Lung (tissue), 12 donors: ENCODE measurements around the gene PHYHIPL. TPM values are rescaled to one million over a fixed set of nuclear protein-coding genes. Genes with fewer than 3 reads are reported as not detected.
A peak's percentile ranks its signal among the peaks of the same experiment; 100 is the strongest.

Experiments used
- ATAC-seq: fragments of 200-7000 bp; cut with Tn5 transposase; one replicate; pipeline ENCODE4 v1.9.1; 2020; ENCODE audit warnings: moderate number of reproducible peaks; ENCODE audit not compliant: insufficient read depth, low FRiP score
- DNase-seq, 3 donors: peaks; one replicate each; pipeline ENCODE4 v3.0.0-alpha.2; 2013 to 2017
- H3K27ac ChIP-seq, 2 donors: one replicate each; pipeline ENCODE4 v1.5.1; 2013; ENCODE audit warnings: mild to moderate bottlenecking in 2 of 2, moderate library complexity in 2 of 2, control low read depth in 1 of 2, inconsistent platforms in 1 of 2, low read depth in 1 of 2, low read length in 1 of 2
- H3K27me3 ChIP-seq, 3 donors: one replicate each; pipeline ENCODE4 v1.5.1; 2013; ENCODE audit warnings: low read length in 2 of 3; ENCODE audit not compliant: control insufficient read depth in 3 of 3, insufficient read depth in 3 of 3
- H3K36me3 ChIP-seq, 4 donors: one replicate each; pipeline ENCODE4 v1.5.1; 2013; ENCODE audit warnings: low read length in 4 of 4, mild to moderate bottlenecking in 1 of 4, moderate library complexity in 1 of 4; ENCODE audit not compliant: control insufficient read depth in 4 of 4, insufficient read depth in 4 of 4
- H3K4me1 ChIP-seq, 5 donors: one replicate each; pipeline ENCODE4 v1.5.1; 2013; ENCODE audit warnings: low read length in 5 of 5, mild to moderate bottlenecking in 2 of 5, moderate library complexity in 1 of 5; ENCODE audit not compliant: control insufficient read depth in 5 of 5, insufficient read depth in 5 of 5
- H3K4me3 ChIP-seq: one replicate; pipeline ENCODE4 v1.5.1; 2013; ENCODE audit warnings: mild to moderate bottlenecking, control low read depth, moderate library complexity
- H3K9ac ChIP-seq, 2 donors: one replicate each; pipeline ENCODE4 v1.5.1; 2013; ENCODE audit warnings: low read length in 2 of 2, control low read depth in 1 of 2; ENCODE audit not compliant: insufficient read depth in 1 of 2
- H3K9me3 ChIP-seq, 4 donors: one replicate each; pipeline ENCODE4 v1.5.1; 2013; ENCODE audit warnings: low read length in 3 of 4, mild to moderate bottlenecking in 1 of 4, moderate library complexity in 1 of 4; ENCODE audit not compliant: control insufficient read depth in 4 of 4, insufficient read depth in 3 of 4
- WGBS, 2 donors: extraction: QIAGEN DNeasy Blood & Tissue Kit; methylation state at CpG; one replicate each; pipeline ENCODE4 v1.1.7; 2013; 5-methylcytosine and 5-hydroxymethylcytosine counted together
- polyA plus RNA-seq, 2 donors: library from polyadenylated mRNA; stranded (reverse); fragments of 200-250 nt; gene quantifications; one replicate each; pipeline ENCODE4 v1.2.1, GENCODE V29; 2013
- total RNA-seq, 2 donors: library from RNA; depleted of rRNA in 1 of 2; stranded (reverse); fragments of >200 nt in 1 of 2; gene quantifications; one replicate each; pipeline ENCODE4 v1.2.1, GENCODE V29; 2014 to 2021
- TF ChIP-seq, protein P1 (sequence below): IDR thresholded peaks from 2 replicates; pipeline ENCODE4 v1.5.1; 2012; ENCODE audit warnings: mild to moderate bottlenecking; ENCODE audit errors: control extremely low read depth, extremely low read depth
- donor health status: control.
- donor health status: control.
- donor health status: Bipolar disorder and iron deficiency.
- donor health status: healthy.
- donor health status: DM: yes; HTN: yes; CAD: no.

PHYHIPL gene
- total and polyA plus RNA-seq, 4 donors = 0.02 to 0.25 (median 0.08) TPM

DNA sequence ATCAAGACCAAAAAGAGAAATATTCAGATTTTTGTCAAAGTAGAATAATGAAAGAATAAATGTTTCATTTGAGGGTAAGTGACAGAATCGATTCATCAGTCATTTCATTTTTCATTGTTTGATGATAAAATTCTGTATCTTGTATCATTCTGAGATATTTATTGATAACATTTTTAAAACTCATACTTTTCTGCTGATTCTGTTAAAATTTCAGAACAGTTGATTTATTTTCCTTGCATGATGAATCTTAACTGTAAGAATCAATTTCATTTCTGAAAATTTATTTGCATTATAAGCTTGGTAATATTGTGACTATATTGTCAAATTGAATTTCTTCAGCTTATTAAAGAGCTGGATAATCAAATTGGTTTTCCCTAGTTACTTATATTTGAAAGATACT lies 13.9 kb downstream of the PHYHIPL start:
- H3K36me3 ChIP-seq = no peaks in the 10 kb centered on the region
- no peak overlapping the region for H3K27ac ChIP-seq
- H3K4me1 ChIP-seq = no peaks in the 10 kb centered on the region
- H3K9ac ChIP-seq = no peak overlapping the region
- H3K9me3 ChIP-seq = no peaks in the 10 kb centered on the region
- no peak for ATAC-seq
- TF ChIP-seq, protein P1, sequence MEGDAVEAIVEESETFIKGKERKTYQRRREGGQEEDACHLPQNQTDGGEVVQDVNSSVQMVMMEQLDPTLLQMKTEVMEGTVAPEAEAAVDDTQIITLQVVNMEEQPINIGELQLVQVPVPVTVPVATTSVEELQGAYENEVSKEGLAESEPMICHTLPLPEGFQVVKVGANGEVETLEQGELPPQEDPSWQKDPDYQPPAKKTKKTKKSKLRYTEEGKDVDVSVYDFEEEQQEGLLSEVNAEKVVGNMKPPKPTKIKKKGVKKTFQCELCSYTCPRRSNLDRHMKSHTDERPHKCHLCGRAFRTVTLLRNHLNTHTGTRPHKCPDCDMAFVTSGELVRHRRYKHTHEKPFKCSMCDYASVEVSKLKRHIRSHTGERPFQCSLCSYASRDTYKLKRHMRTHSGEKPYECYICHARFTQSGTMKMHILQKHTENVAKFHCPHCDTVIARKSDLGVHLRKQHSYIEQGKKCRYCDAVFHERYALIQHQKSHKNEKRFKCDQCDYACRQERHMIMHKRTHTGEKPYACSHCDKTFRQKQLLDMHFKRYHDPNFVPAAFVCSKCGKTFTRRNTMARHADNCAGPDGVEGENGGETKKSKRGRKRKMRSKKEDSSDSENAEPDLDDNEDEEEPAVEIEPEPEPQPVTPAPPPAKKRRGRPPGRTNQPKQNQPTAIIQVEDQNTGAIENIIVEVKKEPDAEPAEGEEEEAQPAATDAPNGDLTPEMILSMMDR = no peak
- WGBS, 2 donors = 90 to 92% methylated on average over 1 of the region's 1 CpG
- no peak overlapping the region for H3K4me3 ChIP-seq
- H3K27me3 ChIP-seq = no peaks in the 10 kb centered on the region
- no peak for DNase-seq

DNA sequence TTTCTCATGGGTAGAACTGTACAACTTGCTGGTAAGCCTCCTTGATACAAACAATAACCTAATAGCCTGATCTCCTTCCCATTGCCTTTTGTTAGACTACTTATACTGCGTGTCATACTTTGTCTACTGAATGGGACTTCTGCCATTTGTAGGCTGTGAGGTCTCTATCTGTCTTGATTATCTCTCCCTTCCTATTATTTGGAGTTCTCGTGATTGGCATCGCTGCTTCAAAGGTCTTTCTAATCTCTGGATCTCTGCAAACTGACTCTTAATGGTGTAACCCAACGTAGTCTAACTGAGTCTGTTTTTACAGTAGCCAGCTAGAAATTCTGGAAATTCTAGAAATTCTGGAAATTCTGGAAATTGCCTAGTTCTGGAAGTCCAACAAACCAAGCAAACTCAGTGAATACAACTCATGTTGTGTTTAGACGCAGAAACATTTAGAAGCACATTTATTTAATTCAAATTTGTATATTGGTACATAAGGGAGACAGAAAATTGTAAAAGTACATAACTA lies 29.8 kb downstream of the PHYHIPL start:
- Histone ChIP-seq H3K9ac (no peak overlapping the region), H3K4me1 (no peaks in the 10 kb centered on the region), H3K9me3 (peaks cover 0 to 4% (median 0%) of the 10 kb centered on the region in 4 donors), H3K36me3 (no peaks in the 10 kb centered on the region), H3K27me3 (no peaks in the 10 kb centered on the region), H3K4me3 (no peak overlapping the region), H3K27ac (no peak overlapping the region)
- DNase-seq (no peak), ATAC-seq (no peak)
- TF ChIP-seq, protein P1 = no peak
- 85 to 87% methylated on average over 5 of the region's 5 CpGs for WGBS, 2 donors

DNA sequence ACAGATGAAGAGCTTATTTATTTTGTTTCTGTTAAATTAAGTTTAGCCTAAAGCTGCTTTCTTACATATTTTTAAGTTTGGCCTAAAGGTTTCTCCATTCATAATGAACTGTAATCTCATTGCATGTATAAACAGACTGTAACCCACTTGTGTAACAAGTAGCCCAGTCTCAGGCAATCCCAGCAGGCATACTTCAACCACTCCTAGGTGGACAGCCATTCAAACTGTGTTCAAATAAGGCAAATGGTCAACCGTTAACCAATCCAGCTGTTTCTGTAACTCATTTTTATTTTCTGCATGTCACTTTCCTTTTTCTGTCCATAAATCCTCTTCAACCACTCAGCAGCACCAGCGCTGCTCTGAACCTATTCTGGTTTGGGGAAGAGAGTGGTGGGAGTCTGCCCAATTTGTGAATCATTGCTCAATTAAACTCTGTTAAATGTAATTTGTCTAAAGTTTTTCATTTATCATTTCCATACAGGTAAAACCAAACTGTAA lies 35.9 kb downstream of the PHYHIPL start:
- Histone ChIP-seq H3K9me3 (peaks cover 0 to 1% (median 0%) of the 10 kb centered on the region in 4 donors), H3K4me1 (no peaks in the 10 kb centered on the region), H3K4me3 (no peak overlapping the region), H3K27ac (no peak overlapping the region), H3K9ac (no peak overlapping the region), H3K36me3 (no peaks in the 10 kb centered on the region), H3K27me3 (peaks cover 0 to 2% (median 0%) of the 10 kb centered on the region in 3 donors)
- peak; percentile 14 to 66 (median 33) for DNase-seq
- TF ChIP-seq, protein P1 = no peak
- ATAC-seq = no peak
- WGBS, 2 donors = 72 to 83% methylated on average over 2 of the region's 2 CpGs

DNA sequence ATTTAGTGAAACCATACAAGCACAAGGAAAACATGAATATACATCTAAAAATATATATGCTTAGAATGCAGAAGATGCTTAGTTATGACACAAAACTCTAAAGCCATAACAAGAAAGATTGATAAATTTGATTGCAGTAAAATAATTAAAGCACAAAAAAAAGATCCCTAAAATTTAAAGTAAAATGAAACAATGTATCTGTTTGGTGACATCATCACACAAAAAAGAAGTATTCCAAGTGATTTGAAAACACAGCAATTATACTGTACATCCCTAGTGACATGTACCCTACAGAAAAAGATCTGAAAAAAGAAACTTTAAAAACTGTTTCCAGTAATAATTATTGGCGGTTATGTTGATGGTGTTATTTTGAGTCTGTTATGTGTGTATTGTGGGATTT lies 37.7 kb downstream of the PHYHIPL start:
- no peak for DNase-seq
- Histone ChIP-seq H3K9me3 (no peaks in the 10 kb centered on the region), H3K4me1 (no peaks in the 10 kb centered on the region), H3K27ac (no peak overlapping the region), H3K27me3 (peaks cover 0 to 2% (median 0%) of the 10 kb centered on the region in 3 donors), H3K36me3 (no peaks in the 10 kb centered on the region), H3K9ac (no peak overlapping the region), H3K4me3 (no peak overlapping the region)
- TF ChIP-seq, protein P1 = no peak
- WGBS, 2 donors = 95 to 98% methylated on average over 1 of the region's 1 CpG
- ATAC-seq = no peak
